Measurements from ENCODE around the gene INTS7.
"Not testable (repeated sequence)": the region's sequence is repeated elsewhere in the genome, so short reads cannot be mapped to it uniquely, and the experiment has no call there.

Gene INTS7

DNA sequence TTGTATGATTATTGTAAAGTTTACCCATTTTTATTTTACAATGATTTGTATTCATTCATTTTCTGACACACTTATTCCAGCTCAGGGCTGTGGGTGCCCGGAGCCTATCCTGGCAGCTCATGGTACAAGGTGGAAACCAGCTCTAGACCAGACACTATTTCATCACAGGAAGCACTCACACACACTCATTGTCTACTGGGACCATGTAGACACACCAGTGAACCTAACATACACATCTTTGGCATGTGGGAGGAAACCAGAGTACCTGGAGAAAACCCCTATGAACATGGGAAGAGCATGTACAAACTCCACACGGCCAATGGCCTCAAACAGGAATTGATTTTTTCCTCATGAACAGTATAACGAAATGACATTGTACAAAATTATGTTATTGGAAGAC is 2.5 kb upstream of the INTS7 start:
- H3K4me3 ChIP-seq (replicated peaks; ENCODE audit: low read depth, low read length): no peak overlapping the region
- DNase-seq (ENCODE audit: low read depth): peak; percentile 37
- TF ChIP-seq, protein P1, sequence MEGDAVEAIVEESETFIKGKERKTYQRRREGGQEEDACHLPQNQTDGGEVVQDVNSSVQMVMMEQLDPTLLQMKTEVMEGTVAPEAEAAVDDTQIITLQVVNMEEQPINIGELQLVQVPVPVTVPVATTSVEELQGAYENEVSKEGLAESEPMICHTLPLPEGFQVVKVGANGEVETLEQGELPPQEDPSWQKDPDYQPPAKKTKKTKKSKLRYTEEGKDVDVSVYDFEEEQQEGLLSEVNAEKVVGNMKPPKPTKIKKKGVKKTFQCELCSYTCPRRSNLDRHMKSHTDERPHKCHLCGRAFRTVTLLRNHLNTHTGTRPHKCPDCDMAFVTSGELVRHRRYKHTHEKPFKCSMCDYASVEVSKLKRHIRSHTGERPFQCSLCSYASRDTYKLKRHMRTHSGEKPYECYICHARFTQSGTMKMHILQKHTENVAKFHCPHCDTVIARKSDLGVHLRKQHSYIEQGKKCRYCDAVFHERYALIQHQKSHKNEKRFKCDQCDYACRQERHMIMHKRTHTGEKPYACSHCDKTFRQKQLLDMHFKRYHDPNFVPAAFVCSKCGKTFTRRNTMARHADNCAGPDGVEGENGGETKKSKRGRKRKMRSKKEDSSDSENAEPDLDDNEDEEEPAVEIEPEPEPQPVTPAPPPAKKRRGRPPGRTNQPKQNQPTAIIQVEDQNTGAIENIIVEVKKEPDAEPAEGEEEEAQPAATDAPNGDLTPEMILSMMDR (IDR thresholded peaks at IDR 0.05; ENCODE audit: low read length, missing control alignments): no peak

DNA sequence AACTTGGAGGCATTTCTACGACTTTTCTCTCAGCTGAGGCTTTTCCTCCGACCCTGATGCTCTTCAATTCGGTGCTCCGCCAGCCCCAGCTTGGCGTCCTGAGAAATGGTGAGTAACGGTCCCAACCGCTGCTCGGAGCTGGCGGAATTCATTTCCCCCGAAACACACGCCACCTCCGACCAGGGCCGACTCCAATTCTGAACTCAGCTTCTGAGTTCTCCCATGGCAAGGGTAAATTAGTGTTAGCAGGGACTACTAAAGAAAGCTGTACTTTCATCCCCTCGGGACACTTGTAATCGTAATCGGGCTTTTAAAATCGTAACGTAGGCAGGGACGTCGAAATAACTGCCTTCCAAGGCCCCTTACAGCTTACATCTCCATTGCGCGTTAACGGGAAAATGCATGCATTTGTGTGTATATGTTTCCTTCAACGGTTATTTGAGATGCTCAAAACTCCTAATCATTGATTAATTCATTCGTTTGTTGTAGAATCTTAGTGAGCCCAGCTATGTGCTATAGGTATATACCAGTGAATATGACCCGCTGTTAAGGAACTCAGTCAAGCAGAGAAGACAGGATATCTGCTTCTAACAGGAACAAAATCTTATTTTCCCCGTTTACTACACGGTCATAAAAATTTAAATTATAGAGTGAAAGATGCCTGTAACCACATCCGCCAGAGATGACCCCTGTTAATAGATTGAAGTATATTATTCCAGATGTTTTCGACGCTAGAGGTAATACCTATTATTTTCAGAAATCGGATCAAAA is 663 bp upstream of the INTS7 start:
- TF ChIP-seq, protein P1 (IDR thresholded peaks at IDR 0.05; ENCODE audit: low read length, missing control alignments): no peak
- no peak for DNase-seq (ENCODE audit: low read depth)
- H3K4me3 ChIP-seq (replicated peaks; ENCODE audit: low read depth, low read length): peak overlapping the region; percentile 81

DNA sequence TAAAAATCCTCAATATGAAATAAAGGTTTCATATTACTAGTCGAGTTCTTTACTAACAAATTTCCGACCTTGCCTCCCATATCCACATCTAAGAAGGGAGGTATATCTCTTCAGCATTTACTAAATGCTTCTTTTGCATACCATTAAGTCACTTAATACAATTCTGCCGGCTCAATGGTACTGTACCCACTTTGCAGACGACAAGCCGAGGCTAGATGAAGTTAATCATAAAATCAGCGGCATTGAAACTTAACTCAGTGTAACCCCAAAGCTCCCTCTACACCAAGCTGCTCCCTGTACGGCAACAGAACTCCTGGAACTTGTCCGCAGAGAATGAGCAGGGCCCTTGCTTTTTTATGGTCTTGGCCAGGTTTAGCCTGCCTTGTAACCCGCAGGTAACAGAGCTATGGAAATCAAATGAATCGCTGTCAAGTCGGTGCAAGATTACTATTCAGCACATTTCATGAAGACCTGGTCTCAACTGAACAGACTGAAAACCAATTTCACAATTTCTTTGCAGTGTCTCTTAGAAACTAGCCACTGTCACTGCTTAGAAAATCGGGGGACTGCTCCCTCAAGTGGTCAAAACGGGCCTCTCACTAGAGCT is 738 bp downstream of the INTS7 start:
- TF ChIP-seq, protein P1 (IDR thresholded peaks at IDR 0.05; ENCODE audit: low read length, missing control alignments): no peak
- H3K4me3 ChIP-seq (replicated peaks; ENCODE audit: low read depth, low read length): peak overlapping the region; percentile 81
- no peak for DNase-seq (ENCODE audit: low read depth)

DNA sequence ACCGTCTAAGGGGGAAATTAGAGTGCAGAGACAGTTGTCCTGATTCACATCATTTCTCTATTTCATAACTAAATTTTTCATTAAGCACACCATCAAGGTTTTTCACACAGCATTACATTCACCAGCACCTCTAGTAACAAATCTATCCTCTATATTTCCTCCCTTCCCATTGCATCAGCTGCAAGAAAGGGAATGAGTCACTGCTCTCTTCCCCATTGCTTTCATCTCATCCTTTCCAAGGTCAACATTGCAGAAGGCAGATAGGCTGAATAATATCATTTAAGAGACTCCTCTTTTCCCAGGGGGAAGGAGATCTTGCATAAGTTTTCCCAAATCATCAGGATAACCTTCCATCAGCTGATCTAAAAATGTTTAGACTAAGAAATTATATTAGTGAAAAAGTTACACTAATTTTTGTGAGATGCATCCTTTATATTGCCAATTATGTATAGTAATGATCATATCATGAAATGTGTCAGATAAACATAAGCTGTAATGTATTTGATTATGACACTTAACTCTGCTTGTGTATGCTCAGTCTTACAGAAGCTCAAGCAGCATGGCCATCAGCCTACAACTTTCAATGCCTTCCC is 4.3 kb downstream of the INTS7 start:
- DNase-seq (ENCODE audit: low read depth): peak; percentile 79
- no peak overlapping the region for H3K4me3 ChIP-seq (replicated peaks; ENCODE audit: low read depth, low read length)
- TF ChIP-seq, protein P1 (IDR thresholded peaks at IDR 0.05; ENCODE audit: low read length, missing control alignments): no peak

DNA sequence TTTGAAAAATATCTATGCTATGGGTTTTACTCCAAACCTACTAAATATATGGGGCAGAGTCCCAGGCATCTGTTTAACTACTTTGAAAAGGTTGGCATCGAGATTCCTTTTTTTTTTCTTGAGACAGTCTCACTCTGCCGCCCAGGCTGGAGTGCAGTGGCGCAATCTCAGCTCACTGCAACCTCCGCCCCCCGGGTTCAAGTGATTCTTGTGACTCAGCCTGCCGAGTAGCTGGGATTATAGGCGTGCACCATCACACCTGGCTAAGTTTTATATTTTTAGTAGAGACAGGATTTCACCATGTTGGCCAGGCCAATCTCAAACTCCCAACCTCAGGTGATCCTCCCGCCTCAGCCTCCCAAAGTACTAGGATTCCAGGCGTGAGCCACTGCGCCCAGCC is 7.6 kb downstream of the INTS7 start:
- H3K4me3 ChIP-seq (replicated peaks; ENCODE audit: low read depth, low read length); DNase-seq (ENCODE audit: low read depth): not testable (repeated sequence)

DNA sequence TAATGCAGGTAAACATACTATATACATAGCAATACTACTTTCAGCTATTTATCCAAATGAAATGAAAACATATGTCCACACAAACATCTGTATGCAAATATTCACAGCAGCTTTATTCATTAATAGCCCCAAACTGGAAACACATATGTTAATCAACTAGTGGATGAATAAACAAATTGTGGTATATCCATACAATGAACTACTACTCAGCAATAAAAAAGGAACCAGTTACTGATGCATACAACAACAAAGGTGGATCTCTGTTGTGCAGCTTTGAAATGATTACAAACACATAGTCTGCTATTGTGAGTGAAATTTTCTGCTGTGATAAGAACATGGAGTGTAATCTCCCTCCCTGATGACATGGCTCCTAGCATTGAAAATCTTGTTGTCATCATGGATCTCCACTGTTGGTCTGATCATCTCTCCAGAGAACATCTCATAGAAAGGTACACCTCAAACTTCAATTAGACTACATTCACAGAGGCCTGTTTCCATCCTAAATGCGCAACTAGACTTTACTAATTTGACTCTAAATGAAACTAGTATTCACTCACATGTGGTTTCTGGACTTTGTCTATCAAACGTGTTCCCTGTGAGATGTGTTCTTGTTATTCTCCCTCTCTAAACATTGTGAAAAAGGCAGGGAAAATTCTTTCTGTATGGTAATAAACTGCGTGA is 10.7 kb downstream of the INTS7 start:
- TF ChIP-seq, protein P1 (IDR thresholded peaks at IDR 0.05; ENCODE audit: low read length, missing control alignments): no peak
- no peak for DNase-seq (ENCODE audit: low read depth)
- H3K4me3 ChIP-seq (replicated peaks; ENCODE audit: low read depth, low read length): no peak overlapping the region

DNA sequence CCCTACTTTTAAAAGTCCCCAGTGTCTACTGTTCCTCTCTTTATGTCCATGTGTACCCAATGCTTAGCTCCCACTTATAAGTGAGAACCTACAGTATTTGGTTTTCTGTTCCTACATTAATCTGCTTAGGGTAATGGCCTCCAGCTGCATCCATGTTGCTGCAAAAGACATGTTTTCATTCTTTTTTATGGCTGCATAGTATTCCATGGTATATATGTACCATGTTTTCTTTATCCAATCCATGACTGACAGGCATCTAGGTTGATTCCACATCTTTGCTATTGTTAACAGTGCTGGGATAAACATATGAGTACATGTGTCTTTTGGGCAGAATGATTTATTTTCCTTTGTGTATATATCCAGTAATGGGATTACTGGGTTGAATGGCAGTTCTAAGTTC is 12.4 kb downstream of the INTS7 start:
- H3K4me3 ChIP-seq (replicated peaks; ENCODE audit: low read depth, low read length); DNase-seq (ENCODE audit: low read depth): not testable (repeated sequence)

Measured in fibroblast of pulmonary artery (primary cell).